ENCODE results near the gene PYHIN1.
"Not testable (repeated sequence)": the region's sequence is repeated elsewhere in the genome, so short reads cannot be mapped to it uniquely, and the experiment has no call there.

The PYHIN1 gene

DNA sequence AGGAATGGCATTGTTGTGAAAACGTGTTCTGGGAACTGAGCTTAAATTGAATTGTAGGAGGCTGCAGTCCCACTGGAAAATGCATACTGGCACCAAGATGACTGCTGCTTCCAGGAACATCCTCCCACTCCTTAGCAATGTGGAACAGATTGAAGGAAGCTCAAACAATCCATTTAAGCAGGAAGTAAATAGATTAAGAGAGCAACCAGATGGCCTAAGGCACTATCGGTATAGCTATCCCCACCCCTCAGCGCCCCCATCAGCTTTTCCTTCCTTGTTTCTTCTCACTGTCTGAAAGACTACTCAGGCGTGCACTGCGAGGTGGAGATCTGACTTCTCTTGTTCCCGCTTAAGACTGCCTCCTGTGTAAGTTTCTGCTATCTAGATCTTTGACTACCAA lies 74.3 kb downstream of the PYHIN1 start:
- no peak for TF ChIP-seq CTCF (IDR thresholded peaks at IDR 0.05; ENCODE audit: low read depth, low read length)
- Histone ChIP-seq H3K27me3 (no peaks in the 10 kb centered on the region), H3K9me3 (no peaks in the 10 kb centered on the region), H3K36me3 (no peaks in the 10 kb centered on the region), H3K4me1 (no peaks in the 10 kb centered on the region; the same call in 1 of the 2 replicates), H3K4me3 (ENCODE audit: low read depth, low read length) (no peak overlapping the region)
- DNase-seq, result peak; percentile 18

GRCh38 chr1:159006210-159006807 lies 75.0 kb downstream of the PYHIN1 start:
- H3K4me1 ChIP-seq, H3K36me3 ChIP-seq, H3K9me3 ChIP-seq: not testable (repeated sequence)

GRCh38 chr1:159007726-159008125 lies 76.4 kb downstream of the PYHIN1 start:
- Histone ChIP-seq H3K4me1 (no peaks in the 10 kb centered on the region), H3K4me3 (ENCODE audit: low read depth, low read length) (no peak overlapping the region), H3K36me3 (no peaks in the 10 kb centered on the region), H3K9me3 (no peaks in the 10 kb centered on the region), H3K27me3 (no peaks in the 10 kb centered on the region)
- DNase-seq, result no peak
- no peak for TF ChIP-seq CTCF (IDR thresholded peaks at IDR 0.05; ENCODE audit: low read depth, low read length)

More at GRCh38 chr1:159006210-159006807, 75.0 kb downstream of the PYHIN1 start:
- not testable (repeated sequence) for DNase-seq; H3K27me3 ChIP-seq; H3K4me3 ChIP-seq (ENCODE audit: low read depth, low read length)

DNA sequence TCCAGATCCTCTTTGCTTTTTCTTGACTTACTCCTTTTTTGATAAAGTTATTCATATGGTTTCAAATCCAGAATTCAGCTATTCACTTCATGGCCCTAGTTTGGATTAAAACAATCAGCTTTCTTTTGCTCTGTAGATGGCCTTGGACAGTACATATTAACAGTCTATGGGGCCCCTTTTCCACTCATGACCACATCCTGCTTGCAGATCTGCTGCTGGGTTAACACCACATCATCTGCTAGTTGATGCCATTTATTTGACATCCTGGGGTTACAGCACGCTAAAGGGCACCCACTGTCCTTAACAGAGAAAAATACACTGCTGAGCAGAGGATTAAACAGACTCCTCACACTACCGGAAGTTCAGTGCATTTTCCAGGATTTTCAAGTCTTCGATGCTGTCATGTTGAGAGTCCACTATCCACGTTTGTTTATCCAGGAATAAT lies 77.4 kb downstream of the PYHIN1 start:
- Histone ChIP-seq H3K4me3 (ENCODE audit: low read depth, low read length) (no peak overlapping the region), H3K36me3 (no peaks in the 10 kb centered on the region), H3K4me1 (no peaks in the 10 kb centered on the region), H3K27me3 (no peaks in the 10 kb centered on the region), H3K9me3 (no peaks in the 10 kb centered on the region)
- DNase-seq, result no peak
- no peak for TF ChIP-seq CTCF (IDR thresholded peaks at IDR 0.05; ENCODE audit: low read depth, low read length)

DNA sequence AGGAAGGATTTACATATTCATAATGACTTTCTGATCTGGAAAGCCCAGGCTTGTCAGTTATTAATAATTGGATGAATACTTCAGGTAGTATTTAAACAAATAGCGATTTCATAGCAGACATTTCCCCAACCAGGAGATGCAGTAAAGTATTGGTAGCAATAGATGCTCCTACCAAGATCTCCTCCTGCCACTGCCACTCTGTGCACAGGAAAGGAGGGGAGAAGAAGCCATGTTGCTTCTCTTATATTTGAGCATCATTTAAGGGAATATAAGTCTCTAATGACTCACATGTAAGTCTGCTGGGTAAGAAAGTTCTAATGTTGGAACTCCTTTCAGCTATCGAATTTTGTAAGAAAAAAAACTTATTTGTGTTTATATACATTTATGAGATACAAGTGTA lies 77.9 kb downstream of the PYHIN1 start:
- no peaks in the 10 kb centered on the region for H3K4me1 ChIP-seq
- H3K4me3 ChIP-seq (ENCODE audit: low read depth, low read length), result no peak overlapping the region
- H3K9me3 ChIP-seq, result no peaks in the 10 kb centered on the region
- no peaks in the 10 kb centered on the region for H3K27me3 ChIP-seq
- TF ChIP-seq CTCF (IDR thresholded peaks at IDR 0.05; ENCODE audit: low read depth, low read length), result no peak
- no peaks in the 10 kb centered on the region for H3K36me3 ChIP-seq
- no peak for DNase-seq

DNA sequence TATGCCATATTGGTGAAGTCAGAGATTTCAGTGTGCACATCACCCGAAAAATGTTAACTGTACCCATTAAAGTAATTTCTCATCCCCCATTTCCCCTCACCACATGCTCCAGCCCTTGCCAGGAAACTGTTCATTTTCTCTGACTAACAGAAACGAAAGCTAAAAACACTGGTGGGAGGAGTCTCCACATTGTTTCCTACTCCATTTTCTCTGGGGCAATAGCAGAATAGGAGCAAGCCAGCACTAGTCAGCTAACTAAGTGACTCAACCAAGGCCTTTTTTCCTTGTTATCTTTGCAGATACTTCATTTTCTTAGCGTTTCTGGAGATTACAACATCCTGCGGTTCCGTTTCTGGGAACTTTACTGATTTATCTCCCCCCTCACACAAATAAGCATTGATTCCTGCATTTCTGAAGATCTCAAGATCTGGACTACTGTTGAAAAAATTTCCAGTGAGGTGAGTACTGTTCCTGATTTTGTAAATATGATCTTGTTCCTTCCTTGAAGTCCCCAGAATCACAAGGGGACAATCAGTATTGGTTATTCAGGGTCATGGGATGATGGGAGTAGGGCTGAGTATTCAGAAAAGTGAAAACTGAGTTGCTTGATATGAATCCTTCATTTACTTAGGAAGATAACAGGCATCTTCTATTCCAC lies 78.5 kb downstream of the PYHIN1 start, which contains the start of gene IFI16:
Gene IFI16, plus strand, starts transcription at position 204 of the 658 bp plus-strand sequence. CDS start 4,774 bp downstream, outside the sequence.
- Histone ChIP-seq H3K4me3 (ENCODE audit: low read depth, low read length) (peak within 1 kb of the TSS; percentile 57), H3K36me3 (no peaks in the 10 kb centered on the region), H3K9me3 (no peaks in the 10 kb centered on the region), H3K4me1 (no peaks in the 10 kb centered on the region), H3K27me3 (no peaks in the 10 kb centered on the region)
- no peak for DNase-seq
- no peak for TF ChIP-seq CTCF (IDR thresholded peaks at IDR 0.05; ENCODE audit: low read depth, low read length)
